IPS-18c (cell line): Measurements from ENCODE around the gene ME2.
"Not testable (repeated sequence)": the region's sequence is repeated elsewhere in the genome, so short reads cannot be mapped to it uniquely, and the experiment has no call there.

Experiments
- H3K4me3 ChIP-seq: 2 replicates; pipeline ENCODE4 v1.7.0; 2013; ENCODE audit warnings: low read depth, mild to moderate bottlenecking, low read length, moderate library complexity; ENCODE audit not compliant: insufficient read depth
- H3K9me3 ChIP-seq: one replicate; pipeline ENCODE4 v1.6.1; 2013; ENCODE audit warnings: mild to moderate bottlenecking, low read length, moderate library complexity; ENCODE audit not compliant: control insufficient read depth, insufficient read depth

ME2 gene

GRCh38 chr18:50982086-50982801 is 103.3 kb downstream of the ME2 start:
- Histone ChIP-seq H3K9me3 (peaks cover 2% of the 10 kb centered on the region), H3K4me3 (no peak overlapping the region)

GRCh38 chr18:50982802-50983179 is 103.9 kb downstream of the ME2 start:
- Histone ChIP-seq H3K4me3 (no peak overlapping the region), H3K9me3 (no peaks in the 10 kb centered on the region)

GRCh38 chr18:50986360-50987087 is 107.6 kb downstream of the ME2 start:
- H3K4me3 ChIP-seq = no peak overlapping the region
- H3K9me3 ChIP-seq = no peaks in the 10 kb centered on the region

- no peaks in the 10 kb centered on the region for H3K9me3 ChIP-seq
- H3K4me3 ChIP-seq = no peak overlapping the region
Measured at GRCh38 chr18:50987261-50987660, 108.3 kb downstream of the ME2 start.

GRCh38 chr18:50989711-50990110 is 110.8 kb downstream of the ME2 start:
- H3K9me3 ChIP-seq = no peaks in the 10 kb centered on the region
- no peak overlapping the region for H3K4me3 ChIP-seq

- Histone ChIP-seq H3K4me3 (no peak overlapping the region), H3K9me3 (no peaks in the 10 kb centered on the region)
Measured at GRCh38 chr18:50992351-50992762, 113.4 kb downstream of the ME2 start.

GRCh38 chr18:50994031-50994430 is 115.1 kb downstream of the ME2 start:
- no peaks in the 10 kb centered on the region for H3K9me3 ChIP-seq
- H3K4me3 ChIP-seq = no peak overlapping the region

GRCh38 chr18:51003174-51003573 is 124.3 kb downstream of the ME2 start:
- H3K9me3 ChIP-seq, H3K4me3 ChIP-seq: not testable (repeated sequence)
